ENCODE measurements around the gene SLC2A5.

- TF ChIP-seq EP300 (IDR thresholded peaks at IDR 0.05): no peak
- no peak for TF ChIP-seq POLR2A (IDR thresholded peaks at IDR 0.05)
These were observed 40.3 kb downstream of the SLC2A5 start for GRCh38 chr1:9028921-9029705.

Measured in sigmoid colon (tissue), 4 donors.